Endothelial cell of umbilical vein (primary cell): ENCODE results near the gene CDX2. TPM values are rescaled to one million over a fixed set of nuclear protein-coding genes. Genes with fewer than 3 reads are reported as not detected.

ENCODE experiments used
- BruUV-seq: library from RNA; stranded (reverse); fragments of 400-500 nt; replicated peaks from 2 replicates; lab custom pipeline; 2021; lab: Mats Ljungman, UMichigan
- CTCF ChIA-PET: fragments of 300-600, 350-600 bp; sonication (Branson Sonifier 250); formaldehyde crosslinking; loops from one replicate; lab custom pipeline; 2021; ENCODE audit warnings: antibody characterized with exemption, inconsistent platforms; lab: Charles Lee
- POLR2A ChIA-PET: fragments of 300-600, 350-600 bp; sonication (Branson Sonifier 250); formaldehyde crosslinking; loops from one replicate; lab custom pipeline; 2021; ENCODE audit warnings: antibody characterized with exemption, inconsistent platforms; lab: Charles Lee
- DNase-seq: peaks from one replicate; pipeline ENCODE4 v3.0.0-alpha.2; 2011; ENCODE audit warnings: low read depth, low spot score
- FAIRE-seq: peaks from 2 replicates; lab custom pipeline; 2011; peaks lifted over from hg19 to GRCh38; lab: Jason Lieb, UNC
- H2AFZ ChIP-seq: 2 replicates; pipeline ENCODE4 v1.6.0; 2012; ENCODE audit warnings: low read depth, low read length, control low read depth, inconsistent platforms
- H3K27ac ChIP-seq: 2 replicates; pipeline ENCODE4 v1.5.1; 2011; ENCODE audit warnings: low read depth, mild to moderate bottlenecking, control low read depth, low read length, moderate library complexity; ENCODE audit not compliant: insufficient read depth
- H3K27me3 ChIP-seq, 2 experiments: 2 replicates each; pipeline versions ENCODE4 v1.6.0 to v1.6.1; 2011; ENCODE audit warnings: low read length in 2 of 2, mixed read lengths in 1 of 2; ENCODE audit not compliant: control insufficient read depth in 2 of 2, insufficient read depth in 2 of 2
- H3K36me3 ChIP-seq, 2 experiments: 2 replicates in 1 of 2; 3 replicates in 1 of 2; pipeline ENCODE4 v1.5.1; 2011; ENCODE audit warnings: low read length in 2 of 2, mild to moderate bottlenecking in 1 of 2, moderate library complexity in 1 of 2; ENCODE audit not compliant: control insufficient read depth in 2 of 2, insufficient read depth in 2 of 2; ENCODE audit errors: extremely low read depth in 1 of 2
- H3K4me1 ChIP-seq: 3 replicates; pipeline ENCODE4 v1.5.1; 2011; ENCODE audit warnings: mild to moderate bottlenecking, low read length; ENCODE audit not compliant: control insufficient read depth, insufficient read depth; ENCODE audit errors: extremely low read depth
- H3K4me2 ChIP-seq: 2 replicates; pipeline ENCODE4 v1.6.1; 2011; ENCODE audit warnings: low read length, control low read depth, mixed read lengths; ENCODE audit not compliant: insufficient read depth
- H3K4me3 ChIP-seq, 3 experiments: fragments of 200-600 bp in 1 of 3; sonication (generic), shearing (Covaris generic) in 1 of 3; replicated peaks in 1 of 3; 2 replicates each; pipeline ENCODE4 v1.5.1; 2011 to 2016; ENCODE audit warnings: control low read depth in 3 of 3, low read length in 3 of 3, mild to moderate bottlenecking in 2 of 3, inconsistent platforms in 1 of 3, low read depth in 1 of 3, moderate library complexity in 1 of 3; ENCODE audit not compliant: insufficient read depth in 1 of 3
- H3K79me2 ChIP-seq: 2 replicates; pipeline ENCODE4 v1.6.0; 2012; ENCODE audit warnings: low read length, inconsistent platforms; ENCODE audit not compliant: control insufficient read depth, insufficient read depth
- H3K9ac ChIP-seq: replicated peaks from 2 replicates; pipeline ENCODE3; 2011; ENCODE audit warnings: low read length, control low read depth; ENCODE audit not compliant: insufficient read depth; ENCODE audit errors: extremely low read depth
- H3K9me1 ChIP-seq: replicated peaks from 3 replicates; pipeline ENCODE4 v1.6.0; 2011; ENCODE audit warnings: mild to moderate bottlenecking, low read length; ENCODE audit not compliant: control insufficient read depth, insufficient read depth; ENCODE audit errors: extremely low read depth
- H3K9me3 ChIP-seq: replicated peaks from 2 replicates; pipeline ENCODE4 v1.5.1; 2012; ENCODE audit warnings: low read length, inconsistent platforms; ENCODE audit not compliant: control insufficient read depth, insufficient read depth
- H4K20me1 ChIP-seq: replicated peaks from 2 replicates; pipeline ENCODE3; 2011; ENCODE audit warnings: mild to moderate bottlenecking, low read length; ENCODE audit not compliant: control insufficient read depth, insufficient read depth; ENCODE audit errors: extremely low read depth
- CTCF ChIP-seq, 2 donors: IDR thresholded peaks; 1 replicate in 1 of 2; 2 replicates in 1 of 2; pipeline ENCODE4 v1.5.1; 2011; ENCODE audit warnings: low read length in 2 of 2, mild to moderate bottlenecking in 2 of 2, moderate library complexity in 2 of 2, control low read depth in 1 of 2, inconsistent platforms in 1 of 2, low read depth in 1 of 2; ENCODE audit not compliant: insufficient read depth in 1 of 2; ENCODE audit errors: extremely low read depth in 1 of 2
- EZH2 ChIP-seq: IDR thresholded peaks from 2 replicates; pipeline ENCODE4 v1.6.1; 2012; ENCODE audit warnings: borderline replicate concordance, low read depth, mild to moderate bottlenecking, moderate library complexity, low read length, inconsistent platforms; ENCODE audit not compliant: severe bottlenecking
- FOS ChIP-seq: IDR thresholded peaks from 2 replicates; pipeline ENCODE4 v1.6.1; 2011; ENCODE audit warnings: mild to moderate bottlenecking, low read length, moderate library complexity, borderline replicate concordance; ENCODE audit not compliant: insufficient read depth
- GATA2 ChIP-seq: IDR thresholded peaks from 2 replicates; pipeline ENCODE4 v1.7.0; 2011; ENCODE audit warnings: low read depth, mild to moderate bottlenecking, moderate library complexity, mixed read lengths, low read length; ENCODE audit not compliant: insufficient read length, insufficient read depth
- JUN ChIP-seq: IDR thresholded peaks from 2 replicates; pipeline ENCODE4 v1.6.1; 2011; ENCODE audit warnings: borderline replicate concordance, low read depth; ENCODE audit not compliant: insufficient read length, insufficient read depth
- MAX ChIP-seq: IDR thresholded peaks from 2 replicates; pipeline ENCODE4 v1.6.1; 2011; ENCODE audit not compliant: insufficient read depth, insufficient read length
- MYC ChIP-seq: IDR thresholded peaks from one replicate; pipeline ENCODE4 v1.6.1; 2011; ENCODE audit warnings: mild to moderate bottlenecking, low read depth, low read length
- POLR2A ChIP-seq: IDR thresholded peaks from 2 replicates; pipeline ENCODE4 v1.6.1; 2012; ENCODE audit warnings: low read depth, mild to moderate bottlenecking, control low read depth, low read length
- POLR2AphosphoS5 ChIP-seq: IDR thresholded peaks from 2 replicates; pipeline ENCODE4 v1.6.1; 2012; ENCODE audit warnings: low read depth, mild to moderate bottlenecking, control low read depth, low read length, moderate library complexity; ENCODE audit not compliant: insufficient read depth
- dilution Hi-C: fragments of 300-500 bp; cut with MboI; formaldehyde crosslinking; loops from one replicate; pipeline ENCODE4 v1.15.0; 2019; ENCODE audit warnings: low sequenced_read_pairs; ENCODE audit not compliant: extremely low pct_ligation_motif_present
- intact Hi-C: fragments of 100-400 bp; cut with micrococcal nuclease; formaldehyde crosslinking; loops from one replicate; pipeline ENCODE4 v1.10.0; 2022
- polyA plus RNA-seq, 4 experiments: library from polyadenylated mRNA; depleted of rRNA in 3 of 4; stranded (reverse) in 3 of 4; unstranded in 1 of 4; fragments of >200 nt; gene quantifications; 2 replicates each; pipeline versions ENCODE4 v1.2.1 to v1.2.3, GENCODE V29; 2011 to 2012; ENCODE audit warnings: missing spikeins in 1 of 4
- total RNA-seq: library from RNA; stranded (reverse); gene quantifications from 2 replicates; pipeline ENCODE4 v1.2.3, GENCODE V29; 2021

Gene CDX2
- total and polyA plus RNA-seq, 2 donors (not counting 3 experiments of a cell fraction or from before 2014, with no cell fraction given), result not detected

DNA sequence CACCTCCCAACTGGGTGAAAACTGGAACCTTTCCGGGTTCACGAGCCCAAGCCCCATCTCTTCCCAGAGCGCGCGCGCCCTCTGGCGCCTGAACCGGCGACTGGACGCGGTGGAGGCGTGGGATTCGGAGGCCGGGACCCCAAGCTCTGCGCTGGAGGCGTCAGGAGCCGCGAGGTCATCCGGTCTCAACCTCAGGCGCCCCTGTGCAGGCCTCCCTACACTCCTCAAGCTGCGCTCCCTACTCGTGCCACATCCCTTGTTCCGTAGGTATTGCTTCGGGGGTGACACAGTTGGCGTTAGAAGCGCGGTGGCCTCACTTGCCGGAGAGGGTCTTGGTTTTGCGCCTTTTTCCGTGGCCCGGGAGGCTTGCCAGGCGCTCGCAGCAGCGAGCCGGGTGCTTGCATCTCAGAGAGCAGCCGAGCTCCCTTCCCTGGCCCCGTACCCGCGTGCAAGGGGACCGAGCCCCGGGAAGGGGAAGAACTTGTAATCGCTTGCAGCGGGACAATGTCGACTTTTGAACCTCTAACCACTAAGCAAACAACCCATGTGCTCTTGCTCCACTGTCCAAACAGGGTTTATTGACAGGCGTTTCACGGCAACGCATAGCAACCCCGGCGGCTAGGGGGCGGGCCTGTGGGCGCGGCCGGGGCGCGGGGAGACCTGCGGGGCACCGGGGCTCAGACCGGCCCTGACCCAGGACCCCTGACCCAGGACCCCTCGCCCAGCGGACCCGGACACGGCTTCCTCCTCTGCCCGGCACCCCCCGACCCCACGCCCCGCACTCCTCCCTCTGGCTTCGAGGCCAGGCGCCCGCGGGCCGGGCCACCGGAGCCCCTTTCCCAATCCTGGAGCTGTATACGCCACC lies 8.5 kb downstream of the CDX2 start:
- dilution Hi-C loops (no loop called here), intact Hi-C loops (no loop called here)
- Histone ChIP-seq H3K4me2 (no peak overlapping the region), H4K20me1 (no peaks in the 10 kb centered on the region), H2AFZ (no peak overlapping the region), H3K4me1 (peaks cover 3% of the 10 kb centered on the region), H3K79me2 (no peaks in the 10 kb centered on the region), H3K9me1 (no peaks in the 10 kb centered on the region), H3K36me3 (no peaks in the 10 kb centered on the region), H3K27me3 (peaks cover 65 to 93% of the 10 kb centered on the region in 2 experiments), H3K9ac (no peak overlapping the region), H3K4me3 (no peak overlapping the region), H3K27ac (no peak overlapping the region), H3K9me3 (no peaks in the 10 kb centered on the region)
- ChIA-PET POLR2A (no interaction called here), CTCF (interaction anchor here (0.6 to 2.7 kb wide), 5 partner anchors 23 to 598 kb away, joined by 3 to 12 read pairs (median 5); no protein-coding TSS in a partner anchor)
- FAIRE-seq (peak; percentile 75), DNase-seq (no peak)
- TF ChIP-seq POLR2AphosphoS5 (no peak), CTCF (IDR thresholded peaks at IDR 0.05; ENCODE audit: extremely low read depth in 1 of 2, insufficient read depth in 1 of 2, low read depth in 1 of 2, low read length in 2 of 2) (peak; percentile 46 to 54), POLR2A (no peak), FOS (no peak), EZH2 (peak; percentile 66), MAX (no peak), MYC (no peak), JUN (no peak), GATA2 (no peak)
- no TSS peak for BruUV-seq
